Measurements from ENCODE around the gene PXT1.
"Not testable (repeated sequence)": the region's sequence is repeated elsewhere in the genome, so short reads cannot be mapped to it uniquely, and the experiment has no call there.

PXT1 gene

DNA sequence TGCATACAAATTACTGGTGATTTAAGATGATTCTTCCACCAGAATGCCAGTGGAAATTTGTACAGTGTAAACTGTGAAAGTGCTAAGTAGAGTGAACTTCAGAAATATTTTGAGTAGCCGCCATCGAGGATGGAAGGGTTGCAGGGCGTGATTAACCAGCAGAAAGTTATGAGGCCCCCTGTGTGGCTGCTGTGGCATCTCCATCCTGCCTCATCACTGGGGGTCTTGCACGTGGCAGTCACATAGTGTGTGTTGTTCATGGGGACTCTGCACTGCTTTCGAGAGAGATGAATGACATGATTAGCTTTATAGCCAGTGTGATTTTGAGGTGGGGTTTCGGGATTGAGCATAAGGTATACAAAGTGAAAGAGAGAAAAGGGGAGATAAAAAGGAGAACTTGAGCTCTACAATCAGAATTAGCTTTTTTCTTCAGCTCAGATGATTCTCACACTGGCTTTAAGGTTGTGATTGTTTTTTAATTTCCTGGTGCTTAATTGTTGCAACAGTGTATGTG is 26.6 kb upstream of the PXT1 start:
- DNase-seq (ENCODE audit: insufficient read length) (no peak), FAIRE-seq (peak; percentile 60)
- no peak for TF ChIP-seq POLR2AphosphoS5 (IDR thresholded peaks at IDR 0.05; ENCODE audit: low read depth, low read length)
- no peak for TF ChIP-seq POLR2A (IDR thresholded peaks at IDR 0.05; ENCODE audit: low read depth, low read length)
- TF ChIP-seq TAF1 (IDR thresholded peaks at IDR 0.05; ENCODE audit: borderline replicate concordance, low read depth, low read length) = no peak

DNA sequence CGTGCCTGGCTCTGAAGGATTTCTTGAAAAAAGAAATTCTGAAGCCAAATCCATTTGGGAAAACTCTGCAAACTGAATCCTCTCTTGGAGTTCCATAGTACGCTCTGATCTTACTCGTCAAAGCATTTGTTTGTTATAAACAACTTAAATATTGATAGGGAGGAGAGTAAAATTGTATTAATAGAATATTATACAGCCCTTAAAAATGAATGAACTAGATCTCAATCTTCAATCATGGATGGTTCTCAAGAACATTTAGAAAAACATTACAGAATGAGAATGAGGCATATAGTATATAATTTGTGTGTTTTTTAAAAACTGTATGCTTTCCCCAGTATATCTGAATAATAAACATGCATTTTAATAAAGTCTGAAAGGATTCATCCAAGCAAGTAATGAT is 25.0 kb upstream of the PXT1 start:
- no peak for FAIRE-seq

DNA sequence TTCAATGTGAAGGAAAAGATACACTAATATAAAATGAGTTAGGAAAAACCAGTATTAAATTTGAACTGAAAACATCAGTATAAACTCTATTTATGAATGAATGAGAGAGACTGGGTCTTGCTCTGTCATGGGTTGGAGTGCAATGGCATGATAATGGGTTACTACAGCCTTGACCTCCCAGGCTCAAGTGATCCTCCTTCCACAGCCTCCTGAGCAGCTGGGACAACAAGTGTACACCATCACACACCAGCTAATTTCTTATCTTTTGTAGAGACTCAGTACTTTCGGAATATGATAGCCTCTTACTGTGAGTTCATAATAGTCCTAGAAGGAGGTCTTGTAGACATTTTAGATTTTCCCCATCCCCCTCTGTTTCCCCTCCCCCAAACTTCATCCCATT is 21.6 kb upstream of the PXT1 start:
- TF ChIP-seq POLR2AphosphoS5 (IDR thresholded peaks at IDR 0.05; ENCODE audit: low read depth, low read length) (no peak), TAF1 (IDR thresholded peaks at IDR 0.05; ENCODE audit: borderline replicate concordance, low read depth, low read length) (no peak), POLR2A (IDR thresholded peaks at IDR 0.05; ENCODE audit: low read depth, low read length) (no peak)
- DNase-seq (ENCODE audit: insufficient read length) = no peak
- FAIRE-seq = no peak

More for the DNA sequence above, 25.0 kb upstream of the PXT1 start:
- no peak for DNase-seq (ENCODE audit: insufficient read length)
- TF ChIP-seq TAF1 (IDR thresholded peaks at IDR 0.05; ENCODE audit: borderline replicate concordance, low read depth, low read length) (no peak), POLR2AphosphoS5 (IDR thresholded peaks at IDR 0.05; ENCODE audit: low read depth, low read length) (no peak), POLR2A (IDR thresholded peaks at IDR 0.05; ENCODE audit: low read depth, low read length) (no peak)

DNA sequence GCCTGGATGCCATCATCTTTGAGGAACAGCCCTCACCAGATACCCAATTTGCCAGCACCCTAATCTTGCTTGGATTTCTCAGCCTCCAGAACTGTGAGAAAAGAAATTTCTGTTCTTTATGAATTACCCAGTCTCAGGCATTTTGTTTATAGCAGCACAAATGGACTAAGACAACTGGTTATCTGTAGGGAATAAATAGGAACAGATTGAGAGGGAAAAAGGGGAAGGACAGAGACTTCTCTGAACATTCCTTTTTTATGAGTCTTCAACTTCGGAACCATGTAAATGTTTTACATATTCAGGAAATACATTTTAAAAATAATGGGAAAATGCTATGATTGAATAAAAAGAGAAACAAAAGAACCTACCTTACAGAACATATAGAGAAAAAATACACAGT is 21.0 kb upstream of the PXT1 start:
- TF ChIP-seq POLR2A (IDR thresholded peaks at IDR 0.05; ENCODE audit: low read depth, low read length) = no peak
- FAIRE-seq (no peak), DNase-seq (ENCODE audit: insufficient read length) (no peak)

DNA sequence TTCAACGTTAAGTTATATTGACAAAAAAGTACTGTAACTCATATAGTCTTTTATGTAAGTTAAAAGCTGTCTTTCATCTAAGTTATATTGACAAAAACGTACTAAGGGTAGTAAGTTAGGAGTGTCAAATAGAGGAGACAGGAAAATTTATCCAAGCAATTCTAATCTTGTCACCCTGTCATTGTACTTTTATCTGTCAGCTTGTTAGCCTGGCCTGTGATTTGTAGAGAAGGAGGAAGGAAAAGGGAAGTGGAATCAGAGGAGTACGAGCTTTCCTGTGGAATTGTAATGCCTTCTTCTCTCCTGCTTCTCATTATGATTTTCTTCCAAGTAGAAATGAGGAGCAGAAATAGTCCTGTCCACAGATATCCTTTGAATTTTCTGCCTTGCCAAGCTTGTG is 19.0 kb upstream of the PXT1 start:
- FAIRE-seq = no peak
- no peak for TF ChIP-seq TAF1 (IDR thresholded peaks at IDR 0.05; ENCODE audit: borderline replicate concordance, low read depth, low read length)
- TF ChIP-seq POLR2A (IDR thresholded peaks at IDR 0.05; ENCODE audit: low read depth, low read length) = no peak
- no peak for TF ChIP-seq POLR2AphosphoS5 (IDR thresholded peaks at IDR 0.05; ENCODE audit: low read depth, low read length)
- no peak for DNase-seq (ENCODE audit: insufficient read length)

DNA sequence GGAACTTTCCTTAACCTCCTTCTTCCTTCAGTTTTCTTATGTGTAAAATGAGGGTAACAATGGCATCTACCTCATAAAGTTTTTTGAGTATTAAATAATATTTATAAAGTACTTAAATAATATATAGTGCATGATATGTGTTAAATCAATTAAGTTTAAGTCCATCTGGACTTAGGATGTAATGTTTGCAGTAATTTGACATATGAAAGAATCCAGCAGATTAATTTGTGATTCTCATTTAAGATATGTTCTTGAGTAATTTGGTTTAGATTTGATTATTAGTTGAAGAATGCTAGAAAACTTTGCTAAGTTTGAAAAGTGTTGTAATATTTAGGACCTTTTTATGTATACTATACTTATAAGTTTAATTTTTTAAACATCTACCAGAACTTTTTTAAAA is 18.3 kb upstream of the PXT1 start:
- TF ChIP-seq POLR2A (IDR thresholded peaks at IDR 0.05; ENCODE audit: low read depth, low read length) = no peak
- no peak for TF ChIP-seq TAF1 (IDR thresholded peaks at IDR 0.05; ENCODE audit: borderline replicate concordance, low read depth, low read length)
- no peak for TF ChIP-seq POLR2AphosphoS5 (IDR thresholded peaks at IDR 0.05; ENCODE audit: low read depth, low read length)
- no peak for FAIRE-seq

DNA sequence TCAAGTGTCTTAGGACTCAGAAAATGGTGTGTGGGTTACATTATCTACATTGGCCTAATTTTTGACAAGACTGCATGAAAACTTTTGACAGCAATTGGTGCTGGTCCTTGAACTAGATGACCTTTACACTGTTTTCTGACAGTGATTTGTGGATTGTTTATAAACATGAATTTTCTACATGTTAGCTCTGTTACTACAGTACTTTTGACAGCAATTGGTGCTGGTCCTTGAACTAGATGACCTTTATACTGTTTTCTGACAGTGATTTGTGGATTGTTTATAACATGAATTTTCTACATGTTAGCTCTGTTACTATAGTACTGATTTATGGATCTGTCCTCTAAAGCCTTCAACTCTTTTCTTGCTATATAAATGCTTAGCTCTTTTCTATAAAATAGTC is 16.8 kb upstream of the PXT1 start:
- FAIRE-seq = no peak
- no peak for TF ChIP-seq POLR2A (IDR thresholded peaks at IDR 0.05; ENCODE audit: low read depth, low read length)
- DNase-seq (ENCODE audit: insufficient read length) = no peak

More for the DNA sequence above, 18.3 kb upstream of the PXT1 start:
- DNase-seq (ENCODE audit: insufficient read length) = no peak

DNA sequence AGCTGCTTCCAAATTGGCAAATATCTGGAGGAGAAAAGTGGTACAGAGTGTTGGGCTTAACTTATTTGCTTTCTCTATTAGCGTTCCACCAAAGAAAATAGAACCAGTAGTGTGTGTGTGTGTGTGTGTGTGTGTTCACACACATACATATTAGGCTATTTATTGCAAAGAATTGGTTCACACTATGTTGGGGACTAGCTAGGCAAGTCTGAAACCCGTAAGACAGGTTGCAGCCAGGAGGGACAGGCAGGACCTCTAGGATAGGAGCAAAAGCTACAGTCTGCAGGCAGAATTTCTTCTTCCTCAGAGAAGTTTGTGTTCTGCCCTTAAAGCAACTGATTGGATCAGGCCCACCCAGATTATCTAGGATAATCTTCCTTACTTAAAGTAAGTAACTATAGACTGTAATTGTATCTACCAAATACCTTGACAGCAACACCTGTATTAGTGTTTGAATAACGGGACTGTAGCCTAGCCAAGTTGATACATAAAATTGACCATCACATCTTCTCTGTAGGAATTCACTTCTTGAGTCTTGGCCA is 12.9 kb upstream of the PXT1 start:
- FAIRE-seq (no peak), DNase-seq (ENCODE audit: insufficient read length) (no peak)
- TF ChIP-seq TAF1 (IDR thresholded peaks at IDR 0.05; ENCODE audit: borderline replicate concordance, low read depth, low read length) (no peak), POLR2A (IDR thresholded peaks at IDR 0.05; ENCODE audit: low read depth, low read length) (no peak), POLR2AphosphoS5 (IDR thresholded peaks at IDR 0.05; ENCODE audit: low read depth, low read length) (no peak)

DNA sequence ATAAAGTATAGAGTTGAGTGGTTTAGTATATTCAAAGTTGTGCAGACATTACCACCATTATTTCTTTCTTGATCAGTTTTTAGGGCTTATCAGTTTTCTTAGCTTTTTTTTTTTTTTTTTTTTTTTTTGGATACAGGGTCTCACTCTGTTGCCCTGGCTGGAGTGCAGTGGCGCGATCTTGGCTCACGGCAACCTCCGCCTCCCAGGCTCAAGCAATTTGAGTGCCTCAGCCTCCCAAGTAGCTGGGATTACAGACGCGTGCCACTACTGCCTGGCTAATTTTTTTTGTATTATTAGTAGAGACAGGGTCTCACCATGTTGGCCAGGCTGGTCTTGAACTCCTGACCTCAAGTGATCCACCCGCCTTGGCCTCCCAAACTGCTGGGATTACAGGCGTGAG is 10.2 kb upstream of the PXT1 start:
- DNase-seq (ENCODE audit: insufficient read length); FAIRE-seq: not testable (repeated sequence)

DNA sequence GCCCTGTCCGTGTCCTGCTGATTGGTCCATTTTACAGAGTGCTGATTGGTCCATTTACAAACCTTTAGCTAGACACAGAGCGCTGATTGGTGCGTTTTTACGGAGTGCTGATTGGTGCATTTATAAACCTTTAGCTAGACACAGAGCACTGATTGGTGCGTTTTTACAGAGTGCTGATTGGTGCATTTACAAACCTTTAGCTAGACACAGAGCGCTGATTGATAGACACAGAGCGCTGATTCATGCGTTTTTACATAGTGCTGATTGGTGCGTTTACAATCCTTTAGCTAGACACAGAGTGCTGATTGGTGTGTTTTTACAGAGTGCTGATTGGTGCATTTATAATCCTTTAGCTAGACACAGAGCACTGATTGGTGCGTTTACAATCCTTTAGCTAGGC is 6.5 kb upstream of the PXT1 start:
- DNase-seq (ENCODE audit: insufficient read length); FAIRE-seq: not testable (repeated sequence)

DNA sequence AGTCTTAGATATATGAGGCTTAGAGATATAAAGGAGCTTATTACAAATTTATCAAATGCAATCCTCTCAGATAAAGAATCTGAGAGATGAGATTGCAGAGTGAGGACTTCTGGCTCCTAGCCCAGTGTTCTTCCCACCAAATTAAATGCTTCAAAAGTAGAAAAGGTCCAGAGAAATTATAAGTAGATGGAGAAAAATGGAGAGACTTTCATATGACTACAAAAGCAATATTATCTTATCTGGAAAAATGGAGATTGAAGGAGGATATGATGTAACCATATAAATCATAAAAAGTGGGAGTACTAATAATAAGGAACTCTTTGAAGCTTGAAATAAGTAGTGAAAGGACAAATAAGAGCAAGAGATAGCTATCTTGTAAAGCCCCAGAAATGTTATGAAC is 3.0 kb upstream of the PXT1 start:
- FAIRE-seq (no peak), DNase-seq (ENCODE audit: insufficient read length) (no peak)

DNA sequence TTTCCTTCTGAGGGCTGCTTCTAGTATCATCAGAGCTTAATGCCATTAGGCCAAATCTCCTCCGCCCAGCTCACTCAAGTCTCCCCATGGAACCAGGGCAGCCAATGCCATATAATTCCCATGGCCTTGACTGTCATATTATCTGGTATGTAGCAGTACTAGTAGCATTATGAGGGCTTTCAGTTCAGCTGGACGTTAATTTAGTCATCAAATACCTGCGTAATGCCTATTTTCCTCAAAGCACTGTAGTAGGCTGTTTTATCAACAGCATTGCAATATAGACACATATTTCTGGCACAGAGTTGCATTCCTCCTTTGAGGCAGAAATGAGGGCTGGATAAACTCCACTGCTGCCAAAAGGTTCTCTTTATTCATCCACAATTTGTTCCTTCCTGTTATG is 1.8 kb upstream of the PXT1 start:
- FAIRE-seq = no peak
- TF ChIP-seq TAF1 (IDR thresholded peaks at IDR 0.05; ENCODE audit: borderline replicate concordance, low read depth, low read length) (no peak), POLR2AphosphoS5 (IDR thresholded peaks at IDR 0.05; ENCODE audit: low read depth, low read length) (no peak)
- DNase-seq (ENCODE audit: insufficient read length) = no peak

More for the DNA sequence above, 3.0 kb upstream of the PXT1 start:
- no peak for TF ChIP-seq POLR2AphosphoS5 (IDR thresholded peaks at IDR 0.05; ENCODE audit: low read depth, low read length)
- TF ChIP-seq POLR2A (IDR thresholded peaks at IDR 0.05; ENCODE audit: low read depth, low read length) = no peak
- TF ChIP-seq TAF1 (IDR thresholded peaks at IDR 0.05; ENCODE audit: borderline replicate concordance, low read depth, low read length) = no peak

Measured in GM12892 (cell line).